HT-29 (cell line): ENCODE data around the gene CCDC82. TPM values are rescaled to one million over a fixed set of nuclear protein-coding genes. Genes with fewer than 3 reads are reported as not detected.

Source experiments
- DNase-seq: peaks from one replicate; pipeline ENCODE4 v3.0.0-alpha.2; 2015; ENCODE audit warnings: low spot score
- total RNA-seq: library from RNA; depleted of rRNA; stranded (reverse); fragments of >200 nt; shearing (Covaris generic); gene quantifications from 2 replicates; pipeline ENCODE4 v1.2.3, GENCODE V29; 2014

CCDC82 gene
- total RNA-seq, 1 experiment from 2014 or later, result 9.5 TPM

GRCh38 chr11:96361778-96362177, 27.9 kb downstream of the CCDC82 start:
- DNase-seq, result no peak

- no peak for DNase-seq
These were observed 31.4 kb downstream of the CCDC82 start for GRCh38 chr11:96358321-96358720.

- no peak for DNase-seq
These were observed 31.9 kb downstream of the CCDC82 start for GRCh38 chr11:96357794-96358193.

- DNase-seq, result no peak
These were observed 32.9 kb downstream of the CCDC82 start for GRCh38 chr11:96356848-96357247.

- peak; percentile 97 for DNase-seq
These were observed 46.6 kb downstream of the CCDC82 start, which contains the start of gene MAML2 for GRCh38 chr11:96342961-96343711. TSS of gene MAML2 (minus strand) at chr11:96343195. CDS start at chr11:96341895, 1,300 bp downstream.

GRCh38 chr11:96342014-96342960, 47.4 kb downstream of the CCDC82 start:
- DNase-seq, result peak; percentile 79

GRCh38 chr11:96341211-96342013, 48.3 kb downstream of the CCDC82 start:
- DNase-seq, result no peak

- DNase-seq, result no peak
These were observed 49.2 kb downstream of the CCDC82 start for GRCh38 chr11:96340555-96340885.

- no peak for DNase-seq
These were observed 49.8 kb downstream of the CCDC82 start for GRCh38 chr11:96339706-96340554.

GRCh38 chr11:96338910-96339705, 50.6 kb downstream of the CCDC82 start:
- DNase-seq, result peak; percentile 41

- DNase-seq, result no peak
These were observed 51.9 kb downstream of the CCDC82 start for GRCh38 chr11:96337541-96338431.

- DNase-seq, result no peak
These were observed 54.3 kb downstream of the CCDC82 start for GRCh38 chr11:96335388-96335787.

GRCh38 chr11:96334219-96334618, 55.5 kb downstream of the CCDC82 start:
- DNase-seq, result no peak

GRCh38 chr11:96333191-96333719, 56.5 kb downstream of the CCDC82 start:
- no peak for DNase-seq

- no peak for DNase-seq
These were observed 57.5 kb downstream of the CCDC82 start for GRCh38 chr11:96332126-96332771.

GRCh38 chr11:96331699-96332116, 58.0 kb downstream of the CCDC82 start:
- no peak for DNase-seq

GRCh38 chr11:96330511-96330859, 59.2 kb downstream of the CCDC82 start:
- DNase-seq, result no peak

- DNase-seq, result no peak
These were observed 59.7 kb downstream of the CCDC82 start for GRCh38 chr11:96329855-96330510.
